ENCODE data around the gene SEC14L6.

- TF ChIP-seq SUZ12 (IDR thresholded peaks at IDR 0.05; ENCODE audit: extremely low read depth, insufficient read depth, insufficient read length) (no peak), YY1 (IDR thresholded peaks at IDR 0.05; ENCODE audit: insufficient read depth, insufficient read length) (no peak)
Observed at GRCh38 chr22:30516273-30516672, 30.3 kb downstream of the SEC14L6 start.

Data from NT2/D1 (cell line).